Measurements from ENCODE around the gene MAU2. TPM values are rescaled to one million over a fixed set of nuclear protein-coding genes. Genes with fewer than 3 reads are reported as not detected.

MAU2 gene
- total RNA-seq, 1 donor from 2014 or later = 45.4 TPM

DNA sequence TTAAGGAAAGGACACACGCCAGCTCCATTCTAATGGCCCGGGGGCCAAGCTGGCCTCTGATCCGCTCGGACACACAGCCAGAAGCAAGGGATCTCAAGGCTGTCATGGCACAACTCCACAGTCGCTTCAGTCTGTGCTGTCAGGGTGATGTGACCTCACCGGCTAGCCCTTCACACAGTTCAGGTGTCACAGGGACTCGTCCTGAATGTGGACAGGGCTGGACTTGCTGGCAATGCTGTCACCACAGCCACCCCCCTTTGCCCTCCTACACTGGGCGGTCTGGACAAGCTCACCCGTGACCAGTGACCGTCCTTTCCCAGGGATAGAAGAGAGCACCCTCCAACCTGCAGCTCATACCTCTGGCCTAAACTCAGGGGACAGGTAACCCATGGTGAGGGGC, 15.6 kb upstream of the MAU2 start:
- DNase-seq (ENCODE audit: low spot score) = no peak

DNA sequence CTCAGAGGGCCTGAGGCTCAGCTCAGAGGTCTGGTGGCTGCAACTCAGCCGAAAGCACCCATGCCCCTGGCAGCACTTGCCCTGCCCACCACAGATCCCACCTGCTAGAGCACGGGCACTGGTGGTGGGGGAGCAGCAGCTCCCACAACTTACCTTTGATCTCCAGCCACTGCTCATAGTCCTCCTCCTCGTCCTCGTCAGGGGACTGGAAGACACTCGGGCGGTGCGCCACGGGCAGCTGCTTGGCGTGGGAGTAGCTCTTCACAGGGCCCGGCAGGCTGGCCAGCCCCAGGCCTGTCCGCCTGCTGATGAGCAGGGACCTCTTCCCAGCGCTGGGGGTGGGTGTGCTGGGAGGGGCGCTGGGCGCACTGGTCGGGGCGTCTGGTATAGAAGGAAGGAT, 14.9 kb upstream of the MAU2 start:
- no peak for DNase-seq (ENCODE audit: low spot score)

DNA sequence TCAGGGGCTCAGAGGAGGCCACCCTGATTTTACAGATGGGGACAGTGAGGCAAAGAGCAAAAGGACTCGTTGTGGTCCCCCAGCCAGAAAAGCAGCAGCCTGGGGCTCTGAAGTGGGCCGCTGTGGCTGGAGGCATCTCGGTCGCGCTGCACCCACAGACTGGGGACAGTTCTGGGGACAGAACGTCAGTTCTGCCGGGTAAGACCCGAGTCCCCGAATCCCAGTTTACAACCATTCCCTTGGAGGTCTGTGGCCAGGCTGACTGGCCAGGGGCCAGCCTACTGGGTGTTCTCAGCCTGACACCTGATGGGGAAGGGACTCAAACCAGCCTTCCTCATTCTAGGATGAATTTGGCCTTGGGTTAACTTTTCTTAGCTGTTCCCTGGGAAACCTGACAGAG, 14.4 kb upstream of the MAU2 start:
- DNase-seq (ENCODE audit: low spot score) = no peak

DNA sequence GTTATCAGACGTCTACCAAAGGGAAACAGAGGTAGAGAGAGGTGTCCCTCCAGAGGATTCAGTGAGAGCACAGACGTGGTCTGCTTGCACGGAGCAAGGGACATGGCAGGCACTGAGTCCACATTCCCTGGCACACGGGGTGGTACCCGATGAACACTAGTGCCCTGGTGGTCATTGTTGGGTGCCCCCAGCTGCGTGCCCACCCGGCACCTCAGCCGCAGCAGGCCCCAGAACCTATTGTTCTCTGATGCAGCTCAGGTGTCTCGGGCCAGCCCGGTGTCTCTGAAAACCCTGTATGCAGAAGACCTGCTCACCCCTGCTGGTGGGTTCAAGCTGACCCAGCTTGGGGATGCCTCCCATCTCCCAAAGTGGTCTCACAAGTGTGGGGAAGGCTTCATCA, 12.3 kb upstream of the MAU2 start:
- no peak for DNase-seq (ENCODE audit: low spot score)

DNA sequence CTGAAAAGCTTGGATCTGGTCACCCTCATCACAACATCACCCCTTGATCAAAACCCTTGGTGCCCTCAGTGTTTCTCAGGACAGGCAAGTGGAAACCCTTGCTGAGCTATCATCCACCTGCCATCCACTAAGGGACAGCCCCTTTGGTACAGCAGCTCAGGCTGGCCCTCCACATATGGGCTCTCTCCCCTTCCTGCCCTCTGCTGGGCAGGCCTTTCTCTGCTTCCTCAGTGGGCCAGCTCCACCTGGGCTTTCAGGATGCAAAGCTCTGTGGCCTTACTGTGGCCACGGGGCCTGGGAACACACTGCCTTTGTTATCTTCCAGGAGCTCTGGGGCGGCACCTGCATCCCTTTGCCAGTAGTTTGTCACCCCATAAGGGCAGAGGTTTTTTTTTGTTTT, 5.2 kb upstream of the MAU2 start:
- DNase-seq (ENCODE audit: low spot score) = no peak

DNA sequence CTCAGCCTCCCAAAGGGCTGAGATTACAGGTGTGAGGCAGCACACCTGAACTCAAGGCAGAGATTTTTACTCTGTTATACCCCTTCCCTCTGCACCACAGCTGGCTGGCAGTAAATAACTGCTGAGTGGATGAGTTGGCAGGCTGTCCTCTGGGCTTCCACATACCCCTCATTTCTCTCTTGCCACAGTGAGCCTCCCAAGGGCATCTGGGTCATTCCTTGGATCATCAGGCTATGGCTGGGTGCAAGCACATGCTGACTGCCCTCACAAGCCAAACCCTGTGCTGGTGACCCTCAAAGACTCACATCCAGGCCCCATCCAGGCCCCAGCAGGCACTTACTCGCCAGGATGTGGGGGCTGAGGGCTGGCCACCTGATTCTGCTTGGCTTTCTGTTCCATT, 4.5 kb upstream of the MAU2 start:
- no peak for DNase-seq (ENCODE audit: low spot score)

DNA sequence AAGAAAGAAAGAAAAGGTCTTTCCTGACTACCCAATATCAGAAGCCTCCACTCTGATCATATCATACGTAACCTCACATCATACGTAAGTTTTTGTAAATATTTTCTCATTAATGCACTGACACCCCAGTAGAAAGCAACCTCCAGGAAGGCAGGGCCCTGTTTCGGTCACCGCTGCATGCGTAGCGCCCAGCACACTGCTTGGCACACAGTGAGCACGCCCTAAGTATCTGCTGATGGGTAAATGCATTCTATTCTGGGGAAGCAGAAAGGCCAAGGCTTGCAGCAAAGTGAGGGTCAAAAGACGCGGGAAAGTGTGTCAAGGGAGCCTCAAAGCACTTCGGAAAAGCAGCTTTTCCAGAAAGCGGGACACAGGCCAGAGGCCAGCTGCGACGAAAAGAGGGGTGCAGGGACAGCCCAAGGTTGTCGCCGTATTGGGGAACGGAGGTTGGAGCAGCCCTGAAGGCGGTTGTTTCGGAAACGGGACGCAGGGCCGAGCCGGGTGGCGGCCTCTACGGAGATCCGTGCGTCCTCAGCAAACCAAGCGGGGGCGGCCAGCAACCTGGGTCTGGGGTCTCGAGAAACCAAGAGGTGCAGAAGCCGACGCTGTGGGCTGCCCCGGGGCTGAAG, 783 bp upstream of the MAU2 start:
- DNase-seq (ENCODE audit: low spot score) = no peak

DNA sequence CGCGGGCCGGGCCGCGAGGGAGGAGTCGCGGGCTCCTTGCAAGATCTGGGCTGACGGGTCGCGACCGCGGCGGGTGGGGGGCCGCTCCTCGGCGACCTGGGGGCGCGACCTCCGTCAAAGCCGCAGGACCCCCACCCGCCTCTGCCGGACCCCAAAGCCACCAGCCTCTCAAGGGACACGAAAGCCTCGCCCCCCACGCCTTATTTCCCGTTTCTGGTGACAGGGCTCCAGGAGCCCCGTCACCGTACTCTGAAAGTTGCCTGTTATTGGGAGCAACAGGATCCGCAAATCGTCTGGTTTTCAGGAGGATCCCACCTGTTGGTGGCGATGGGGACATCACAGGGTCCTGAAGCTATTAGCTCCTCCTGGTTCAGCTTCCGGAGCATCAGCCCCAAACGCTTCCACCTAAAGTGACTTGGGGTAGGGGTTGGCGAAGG, 530 bp downstream of the MAU2 start:
- DNase-seq (ENCODE audit: low spot score) = no peak

DNA sequence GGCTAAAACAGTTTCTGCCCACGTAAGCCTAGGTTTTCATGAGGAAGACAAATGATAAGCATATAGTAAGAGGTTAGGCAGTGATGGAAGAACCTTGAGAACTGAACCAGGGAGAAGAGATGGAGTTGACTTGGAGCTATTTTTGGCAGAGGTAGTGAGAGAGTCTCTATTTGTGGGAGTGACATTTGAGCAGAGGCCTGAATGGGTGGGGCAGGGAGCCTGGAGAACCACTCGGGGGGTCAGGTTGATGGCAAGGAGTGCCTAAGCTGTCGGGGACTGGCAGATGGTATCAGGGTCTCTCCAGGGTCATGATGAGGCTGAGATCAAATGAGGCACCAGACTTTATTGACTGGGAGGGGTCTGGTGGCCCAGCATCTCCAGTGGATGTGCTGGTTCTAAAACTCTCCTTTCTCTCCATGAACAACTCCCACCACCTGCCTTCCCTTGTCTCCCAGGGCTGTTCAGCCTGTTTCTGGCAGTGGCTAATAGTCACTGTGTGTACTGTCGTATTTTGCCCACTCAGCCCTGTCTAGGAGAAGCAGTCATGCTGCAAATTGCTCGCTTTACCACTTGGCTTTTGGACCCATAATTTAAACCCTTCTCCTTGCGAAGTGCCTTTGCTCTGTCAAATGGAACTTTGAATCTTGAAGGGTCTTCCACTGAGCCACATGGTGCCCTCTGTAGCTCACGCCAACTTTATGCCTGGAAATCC, 3.6 kb downstream of the MAU2 start:
- no peak for DNase-seq (ENCODE audit: low spot score)

DNA sequence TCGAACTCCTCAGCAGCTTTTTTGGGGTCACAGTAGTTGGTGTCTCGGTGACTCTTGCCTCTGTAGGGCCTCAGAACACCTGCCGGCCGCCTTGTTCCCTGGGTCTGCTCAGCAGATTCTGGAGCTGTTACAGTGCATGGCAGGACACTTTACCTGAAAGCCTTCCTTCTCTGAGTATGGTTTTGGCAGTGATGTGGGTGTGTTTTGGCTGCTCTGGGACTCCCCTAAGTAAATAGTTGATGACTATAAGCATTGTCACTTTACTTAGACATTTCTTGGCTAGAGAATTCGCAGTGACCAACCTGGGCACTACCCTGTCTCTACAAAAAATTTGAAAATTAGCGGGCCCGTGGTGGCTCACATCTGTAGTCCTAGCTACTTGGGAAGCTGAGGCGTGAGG, 7.0 kb downstream of the MAU2 start:
- DNase-seq (ENCODE audit: low spot score) = no peak

DNA sequence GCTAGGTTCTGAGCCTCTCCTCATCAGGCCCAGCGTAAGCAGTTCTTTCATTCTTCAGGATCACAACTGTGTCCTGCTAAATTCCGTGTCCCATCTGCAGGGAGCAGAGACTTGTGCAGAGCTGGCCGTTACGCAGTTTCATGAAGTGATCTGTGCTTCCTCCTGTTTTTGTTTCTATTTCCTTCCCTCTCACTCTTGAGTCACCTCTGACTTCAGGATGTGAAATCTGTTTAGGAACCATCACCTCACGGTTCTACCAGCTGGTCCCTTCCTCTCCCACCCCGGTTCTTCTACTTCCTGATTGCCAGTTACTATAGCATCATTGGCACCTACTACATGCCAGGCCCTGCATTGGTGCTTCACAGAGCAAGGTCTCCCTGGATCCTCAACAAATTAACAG, 8.5 kb downstream of the MAU2 start:
- no peak for DNase-seq (ENCODE audit: low spot score)

DNA sequence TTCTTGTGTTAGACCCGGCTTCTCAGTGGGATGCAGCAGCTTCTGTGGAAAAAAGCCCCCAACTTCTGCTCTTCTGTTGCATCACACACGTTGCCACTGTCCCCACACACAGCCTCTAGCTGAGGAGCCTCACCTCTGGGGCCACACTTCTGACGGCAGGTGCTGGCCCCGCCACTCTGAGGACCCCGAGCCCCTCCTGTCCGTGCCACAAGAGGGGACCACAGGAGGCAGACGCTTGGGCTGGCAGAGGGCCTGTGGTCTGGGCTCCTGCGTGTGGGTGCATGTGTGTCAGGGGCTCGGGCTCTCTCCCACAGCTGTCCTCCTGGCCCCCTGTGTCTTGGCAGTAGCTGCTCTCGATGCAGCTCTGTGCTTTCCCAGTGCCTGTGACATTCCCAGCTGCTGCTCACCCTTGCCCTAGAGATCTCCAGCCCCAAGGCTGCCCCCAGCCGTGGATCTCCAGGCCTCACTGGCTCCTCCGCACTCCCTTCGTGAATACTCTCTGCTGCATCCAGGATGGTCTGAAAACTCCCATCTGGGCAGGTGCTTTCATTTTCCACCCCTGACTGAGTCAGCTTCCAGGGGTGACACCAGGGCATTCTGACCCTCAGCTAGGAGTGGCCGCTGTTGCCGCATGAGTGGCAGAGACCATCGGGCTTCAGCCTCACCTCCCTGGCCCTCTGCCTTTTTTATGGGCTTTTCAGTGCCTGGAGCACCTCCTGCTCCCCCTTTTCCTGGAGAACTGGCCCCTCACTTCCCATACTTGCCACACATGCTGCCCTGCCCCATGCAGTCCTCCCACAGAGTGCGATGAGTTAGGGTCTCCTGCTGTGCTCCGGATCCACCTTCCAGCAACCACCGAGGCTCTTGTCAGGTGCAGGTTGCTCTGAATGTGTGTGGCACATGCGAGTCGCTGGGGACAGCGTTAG, 13.7 kb downstream of the MAU2 start:
- no peak for DNase-seq (ENCODE audit: low spot score)

DNA sequence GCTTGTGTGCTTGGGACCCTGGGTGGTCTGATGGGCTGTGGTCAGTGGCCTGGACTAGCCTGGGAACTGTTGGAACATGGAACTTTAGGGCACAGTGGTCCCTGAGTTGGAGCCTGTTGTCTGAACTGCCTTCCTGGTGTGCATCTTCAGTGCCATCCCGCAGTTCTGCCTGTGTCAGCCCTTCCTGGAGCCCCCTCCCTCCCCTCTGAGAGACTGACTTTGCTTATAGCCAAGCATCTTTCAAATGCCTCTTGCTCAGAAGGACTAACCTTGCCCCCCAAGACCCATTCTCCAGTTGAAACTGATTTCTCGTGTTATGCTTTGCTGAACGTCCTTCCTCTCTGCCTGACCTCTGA, 14.3 kb downstream of the MAU2 start:
- no peak for DNase-seq (ENCODE audit: low spot score)

DNA sequence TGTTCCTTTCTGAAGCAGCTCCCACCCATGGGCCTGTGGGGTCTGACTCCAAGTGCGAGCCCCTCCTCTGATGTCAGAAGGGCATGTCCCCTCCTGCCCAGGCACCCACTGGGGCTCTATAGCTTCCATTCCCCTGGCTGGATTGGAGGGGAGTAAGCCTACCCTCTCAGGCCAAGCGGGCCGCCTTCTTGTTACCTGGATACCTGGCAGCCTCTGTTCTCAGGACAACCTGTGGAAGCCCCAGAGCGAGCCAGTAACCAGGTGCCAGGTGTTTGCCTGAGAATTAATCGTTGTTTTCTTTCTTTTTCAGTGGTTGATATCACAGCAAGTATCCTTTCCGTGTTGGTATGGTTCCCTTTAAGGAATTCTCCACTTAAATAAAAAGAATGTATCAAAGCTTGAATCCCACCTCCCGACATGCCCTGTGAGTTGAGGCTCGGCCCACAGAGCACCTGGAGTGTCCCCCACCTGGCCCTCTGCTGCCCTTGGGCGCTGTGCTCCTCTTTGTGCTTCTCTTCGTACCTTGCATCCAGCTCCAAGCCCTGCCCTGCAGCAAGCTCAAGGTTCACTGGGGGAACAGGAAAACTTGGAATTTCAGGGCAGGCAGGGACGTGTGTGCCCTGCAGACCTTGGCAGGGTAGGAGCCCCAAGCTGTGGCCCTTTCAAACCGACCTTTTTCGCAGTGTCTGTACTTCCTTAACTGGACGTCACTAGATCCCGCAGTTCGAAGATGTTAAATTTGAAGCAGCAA, 15.0 kb downstream of the MAU2 start:
- no peak for DNase-seq (ENCODE audit: low spot score)

DNA sequence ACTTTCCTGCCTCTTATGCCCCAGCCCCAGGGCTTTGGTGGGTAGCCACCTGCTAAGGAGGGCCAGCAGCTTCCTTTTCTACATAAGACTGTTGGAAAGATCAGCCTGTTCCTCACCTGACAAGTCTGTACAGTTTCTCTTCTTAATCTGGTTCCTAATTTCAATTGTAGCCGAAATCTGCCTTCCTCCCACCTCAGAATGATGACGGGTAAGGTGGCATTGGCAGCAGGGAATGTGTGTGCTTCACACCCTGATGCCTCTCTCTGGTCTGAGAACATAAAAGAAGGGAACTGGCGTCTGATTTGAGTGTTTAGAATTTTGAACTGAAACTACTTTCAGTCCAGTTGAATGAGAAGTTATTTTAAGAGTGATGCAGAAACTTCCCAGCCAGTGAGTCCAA, 16.0 kb downstream of the MAU2 start:
- no peak for DNase-seq (ENCODE audit: low spot score)

DNA sequence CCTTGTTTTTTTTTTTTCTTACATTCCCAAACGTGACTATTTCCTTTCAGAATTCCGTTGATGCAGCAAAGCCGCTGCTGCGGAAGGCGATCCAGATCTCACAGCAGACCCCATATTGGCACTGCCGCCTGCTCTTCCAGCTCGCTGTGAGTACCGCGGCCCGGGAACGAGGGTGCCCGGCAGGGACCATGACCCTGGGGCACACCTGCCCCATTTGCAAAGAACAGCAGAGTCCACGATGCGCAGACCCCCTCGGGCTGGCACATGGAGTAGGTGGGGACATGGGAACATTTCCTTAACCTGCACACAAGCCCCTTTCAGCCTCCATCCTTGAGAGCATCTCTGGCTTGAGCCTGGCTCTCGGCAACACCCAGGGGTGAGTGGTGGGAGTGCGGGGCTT, 16.5 kb downstream of the MAU2 start:
- DNase-seq (ENCODE audit: low spot score) = no peak

DNA sequence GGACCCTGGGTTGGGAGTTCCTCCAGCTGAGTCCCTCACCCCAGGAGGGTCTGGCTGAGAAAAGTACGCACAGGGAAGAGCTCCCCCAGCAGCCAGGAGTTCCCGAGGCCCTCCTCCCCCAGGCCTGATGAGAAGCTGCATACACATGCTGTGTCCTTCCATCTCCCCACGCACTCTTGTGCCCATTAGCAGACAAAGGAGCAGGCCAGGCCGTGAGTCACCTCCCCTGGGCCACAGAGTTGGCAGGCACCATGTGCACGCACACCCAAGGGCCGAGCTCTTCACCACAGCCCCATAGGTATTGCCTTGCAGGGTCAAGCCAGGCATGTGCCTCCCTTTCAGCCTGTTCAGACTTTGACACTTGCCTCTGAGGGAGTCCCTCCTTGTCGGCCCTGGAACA, 17.5 kb downstream of the MAU2 start:
- no peak for DNase-seq (ENCODE audit: low spot score)

DNA sequence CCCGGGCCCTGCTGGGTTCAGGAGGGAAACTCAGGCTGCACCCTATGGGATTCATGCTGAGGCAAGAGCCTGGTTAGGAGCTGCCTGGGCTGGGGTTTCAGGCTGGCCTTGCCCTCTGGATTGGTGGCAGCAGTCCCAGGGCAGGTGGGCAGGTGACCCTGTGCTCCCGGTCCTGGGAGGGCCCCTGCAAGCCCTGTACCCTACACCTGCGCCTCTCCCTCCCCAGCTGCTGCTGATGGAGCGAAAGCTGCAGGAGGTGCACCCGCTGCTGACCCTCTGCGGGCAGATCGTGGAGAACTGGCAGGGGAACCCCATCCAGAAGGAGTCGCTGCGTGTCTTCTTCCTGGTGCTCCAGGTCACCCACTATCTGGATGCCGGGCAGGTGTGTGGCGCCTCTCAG, 20.4 kb downstream of the MAU2 start:
- DNase-seq (ENCODE audit: low spot score) = no peak

DNA sequence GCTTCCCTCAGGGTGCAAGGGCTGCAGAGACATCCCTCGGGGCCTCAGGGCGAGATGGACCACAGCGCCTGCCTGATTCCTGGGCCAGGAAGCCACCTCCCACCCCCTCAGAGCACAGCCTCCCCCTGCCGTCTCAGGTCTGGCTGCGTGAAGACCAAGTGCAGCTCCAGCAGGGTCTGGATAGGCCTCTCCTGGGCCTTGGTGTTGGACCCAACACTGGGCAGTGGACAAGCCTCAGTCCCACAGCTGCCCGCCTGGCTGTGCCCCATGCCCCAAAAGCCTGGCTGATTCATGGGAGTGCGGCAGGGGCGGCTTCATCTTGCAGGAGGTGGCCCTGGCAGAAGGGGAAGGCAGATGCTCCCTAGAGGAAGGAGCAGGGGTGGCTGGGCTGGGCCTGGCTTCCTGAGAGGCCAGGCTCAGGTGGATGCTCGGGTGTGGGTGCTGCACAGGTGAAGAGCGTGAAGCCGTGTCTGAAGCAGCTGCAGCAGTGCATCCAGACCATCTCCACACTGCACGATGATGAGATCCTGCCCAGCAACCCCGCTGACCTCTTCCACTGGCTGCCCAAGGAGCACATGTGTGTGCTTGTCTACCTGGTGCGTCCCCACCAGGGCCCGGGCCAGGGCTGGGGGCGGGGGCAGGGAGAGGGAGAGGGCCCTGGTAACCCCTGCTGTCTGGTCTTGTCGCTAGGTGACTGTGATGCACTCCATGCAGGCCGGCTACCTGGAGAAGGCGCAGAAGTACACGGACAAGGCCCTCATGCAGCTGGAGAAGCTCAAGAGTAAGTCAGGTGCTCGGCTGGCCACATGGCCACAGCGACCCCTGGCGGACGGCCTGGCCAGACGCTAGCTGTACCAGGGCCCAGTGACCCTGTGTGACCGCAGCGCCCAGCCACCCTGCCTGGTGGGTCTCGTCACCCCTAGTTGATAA, 21.7 kb downstream of the MAU2 start:
- DNase-seq (ENCODE audit: low spot score) = no peak

DNA sequence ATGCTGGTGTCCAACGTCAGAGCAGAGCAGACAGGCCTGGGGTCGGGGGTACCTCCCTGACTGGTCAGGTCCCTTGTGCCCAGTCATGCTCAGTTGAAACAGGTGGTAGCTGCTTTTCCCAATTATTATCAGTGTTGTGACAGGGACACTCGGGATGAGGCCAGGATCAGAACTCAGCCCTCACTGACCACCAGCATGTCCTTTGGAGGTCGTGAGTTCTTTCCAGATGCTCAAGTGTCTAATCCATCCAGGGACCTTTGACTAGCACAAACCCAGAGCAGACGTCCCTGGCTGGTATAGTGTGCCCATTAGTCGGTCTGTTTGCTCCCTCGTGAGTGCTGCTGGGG, 22.4 kb downstream of the MAU2 start:
- no peak for DNase-seq (ENCODE audit: low spot score)

DNA sequence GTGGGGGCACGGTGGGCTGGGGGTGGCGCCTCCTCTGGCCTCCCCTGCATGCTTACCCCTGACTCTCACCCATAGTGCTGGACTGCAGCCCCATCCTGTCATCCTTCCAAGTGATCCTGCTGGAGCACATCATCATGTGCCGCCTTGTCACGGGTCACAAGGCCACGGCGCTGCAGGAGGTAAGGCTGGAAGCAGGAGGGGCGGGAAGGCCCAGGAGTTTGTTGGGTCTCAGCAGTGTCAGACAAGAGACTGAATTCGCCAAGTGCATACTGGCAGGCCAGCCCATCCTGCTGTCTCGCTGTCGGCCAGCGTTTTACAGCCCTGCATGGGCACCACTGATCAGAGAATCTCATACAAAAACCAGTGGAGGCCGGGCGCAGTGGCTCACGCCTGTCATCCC, 23.1 kb downstream of the MAU2 start:
- DNase-seq (ENCODE audit: low spot score) = no peak

Measured in mesenteric fat pad (tissue), 1 donor.